C4-2B (cell line): ENCODE measurements around the gene RTEL1.

Experiments
- CTCF ChIP-seq: fragments of 450-650 bp; conservative IDR thresholded peaks from 2 replicates; pipeline ENCODE4 v1.5.1; 2017; ENCODE audit warnings: mild to moderate bottlenecking
- ZFX ChIP-seq: fragments of 450-650 bp; IDR thresholded peaks from 2 replicates; pipeline ENCODE4 v1.6.1; 2017

- no peak for TF ChIP-seq CTCF
- TF ChIP-seq ZFX = no peak
These were observed 33.8 kb downstream of the RTEL1 start for GRCh38 chr20:63691711-63692435.
